Endothelial cell of umbilical vein (primary cell): ENCODE measurements around the gene KAT14. TPM values are rescaled to one million over a fixed set of nuclear protein-coding genes. Genes with fewer than 3 reads are reported as not detected.

Experiments used
- BruUV-seq: library from RNA; stranded (reverse); fragments of 400-500 nt; replicated peaks from 2 replicates; lab custom pipeline; 2021; lab: Mats Ljungman, UMichigan
- CTCF ChIA-PET: fragments of 300-600, 350-600 bp; sonication (Branson Sonifier 250); formaldehyde crosslinking; loops from one replicate; lab custom pipeline; 2021; ENCODE audit warnings: antibody characterized with exemption, inconsistent platforms; lab: Charles Lee
- POLR2A ChIA-PET: fragments of 300-600, 350-600 bp; sonication (Branson Sonifier 250); formaldehyde crosslinking; loops from one replicate; lab custom pipeline; 2021; ENCODE audit warnings: antibody characterized with exemption, inconsistent platforms; lab: Charles Lee
- DNase-seq: peaks from one replicate; pipeline ENCODE4 v3.0.0-alpha.2; 2011; ENCODE audit warnings: low read depth, low spot score
- FAIRE-seq: peaks from 2 replicates; lab custom pipeline; 2011; peaks lifted over from hg19 to GRCh38; lab: Jason Lieb, UNC
- H2AFZ ChIP-seq: 2 replicates; pipeline ENCODE4 v1.6.0; 2012; ENCODE audit warnings: low read depth, low read length, control low read depth, inconsistent platforms
- H3K27ac ChIP-seq: 2 replicates; pipeline ENCODE4 v1.5.1; 2011; ENCODE audit warnings: low read depth, mild to moderate bottlenecking, control low read depth, low read length, moderate library complexity; ENCODE audit not compliant: insufficient read depth
- H3K27me3 ChIP-seq, 2 experiments: 2 replicates each; pipeline versions ENCODE4 v1.6.0 to v1.6.1; 2011; ENCODE audit warnings: low read length in 2 of 2, mixed read lengths in 1 of 2; ENCODE audit not compliant: control insufficient read depth in 2 of 2, insufficient read depth in 2 of 2
- H3K36me3 ChIP-seq, 2 experiments: 2 replicates in 1 of 2; 3 replicates in 1 of 2; pipeline ENCODE4 v1.5.1; 2011; ENCODE audit warnings: low read length in 2 of 2, mild to moderate bottlenecking in 1 of 2, moderate library complexity in 1 of 2; ENCODE audit not compliant: control insufficient read depth in 2 of 2, insufficient read depth in 2 of 2; ENCODE audit errors: extremely low read depth in 1 of 2
- H3K4me1 ChIP-seq: 3 replicates; pipeline ENCODE4 v1.5.1; 2011; ENCODE audit warnings: mild to moderate bottlenecking, low read length; ENCODE audit not compliant: control insufficient read depth, insufficient read depth; ENCODE audit errors: extremely low read depth
- H3K4me2 ChIP-seq: 2 replicates; pipeline ENCODE4 v1.6.1; 2011; ENCODE audit warnings: low read length, control low read depth, mixed read lengths; ENCODE audit not compliant: insufficient read depth
- H3K4me3 ChIP-seq, 3 experiments: fragments of 200-600 bp in 1 of 3; sonication (generic), shearing (Covaris generic) in 1 of 3; replicated peaks in 1 of 3; 2 replicates each; pipeline ENCODE4 v1.5.1; 2011 to 2016; ENCODE audit warnings: control low read depth in 3 of 3, low read length in 3 of 3, mild to moderate bottlenecking in 2 of 3, inconsistent platforms in 1 of 3, low read depth in 1 of 3, moderate library complexity in 1 of 3; ENCODE audit not compliant: insufficient read depth in 1 of 3
- H3K79me2 ChIP-seq: 2 replicates; pipeline ENCODE4 v1.6.0; 2012; ENCODE audit warnings: low read length, inconsistent platforms; ENCODE audit not compliant: control insufficient read depth, insufficient read depth
- H3K9ac ChIP-seq: replicated peaks from 2 replicates; pipeline ENCODE3; 2011; ENCODE audit warnings: low read length, control low read depth; ENCODE audit not compliant: insufficient read depth; ENCODE audit errors: extremely low read depth
- H3K9me1 ChIP-seq: replicated peaks from 3 replicates; pipeline ENCODE4 v1.6.0; 2011; ENCODE audit warnings: mild to moderate bottlenecking, low read length; ENCODE audit not compliant: control insufficient read depth, insufficient read depth; ENCODE audit errors: extremely low read depth
- H3K9me3 ChIP-seq: replicated peaks from 2 replicates; pipeline ENCODE4 v1.5.1; 2012; ENCODE audit warnings: low read length, inconsistent platforms; ENCODE audit not compliant: control insufficient read depth, insufficient read depth
- H4K20me1 ChIP-seq: replicated peaks from 2 replicates; pipeline ENCODE3; 2011; ENCODE audit warnings: mild to moderate bottlenecking, low read length; ENCODE audit not compliant: control insufficient read depth, insufficient read depth; ENCODE audit errors: extremely low read depth
- EZH2 ChIP-seq: IDR thresholded peaks from 2 replicates; pipeline ENCODE4 v1.6.1; 2012; ENCODE audit warnings: borderline replicate concordance, low read depth, mild to moderate bottlenecking, moderate library complexity, low read length, inconsistent platforms; ENCODE audit not compliant: severe bottlenecking
- FOS ChIP-seq: IDR thresholded peaks from 2 replicates; pipeline ENCODE4 v1.6.1; 2011; ENCODE audit warnings: mild to moderate bottlenecking, low read length, moderate library complexity, borderline replicate concordance; ENCODE audit not compliant: insufficient read depth
- GATA2 ChIP-seq: IDR thresholded peaks from 2 replicates; pipeline ENCODE4 v1.7.0; 2011; ENCODE audit warnings: low read depth, mild to moderate bottlenecking, moderate library complexity, mixed read lengths, low read length; ENCODE audit not compliant: insufficient read length, insufficient read depth
- JUN ChIP-seq: IDR thresholded peaks from 2 replicates; pipeline ENCODE4 v1.6.1; 2011; ENCODE audit warnings: borderline replicate concordance, low read depth; ENCODE audit not compliant: insufficient read length, insufficient read depth
- MYC ChIP-seq: IDR thresholded peaks from one replicate; pipeline ENCODE4 v1.6.1; 2011; ENCODE audit warnings: mild to moderate bottlenecking, low read depth, low read length
- POLR2A ChIP-seq: IDR thresholded peaks from 2 replicates; pipeline ENCODE4 v1.6.1; 2012; ENCODE audit warnings: low read depth, mild to moderate bottlenecking, control low read depth, low read length
- POLR2AphosphoS5 ChIP-seq: IDR thresholded peaks from 2 replicates; pipeline ENCODE4 v1.6.1; 2012; ENCODE audit warnings: low read depth, mild to moderate bottlenecking, control low read depth, low read length, moderate library complexity; ENCODE audit not compliant: insufficient read depth
- dilution Hi-C: fragments of 300-500 bp; cut with MboI; formaldehyde crosslinking; loops from one replicate; pipeline ENCODE4 v1.15.0; 2019; ENCODE audit warnings: low sequenced_read_pairs; ENCODE audit not compliant: extremely low pct_ligation_motif_present
- intact Hi-C: fragments of 100-400 bp; cut with micrococcal nuclease; formaldehyde crosslinking; loops from one replicate; pipeline ENCODE4 v1.10.0; 2022
- polyA plus RNA-seq, 4 experiments: library from polyadenylated mRNA; depleted of rRNA in 3 of 4; stranded (reverse) in 3 of 4; unstranded in 1 of 4; fragments of >200 nt; gene quantifications; 2 replicates each; pipeline versions ENCODE4 v1.2.1 to v1.2.3, GENCODE V29; 2011 to 2012; ENCODE audit warnings: missing spikeins in 1 of 4
- total RNA-seq: library from RNA; stranded (reverse); gene quantifications from 2 replicates; pipeline ENCODE4 v1.2.3, GENCODE V29; 2021
- TF ChIP-seq, protein P1 (sequence below), 2 donors: IDR thresholded peaks; 1 replicate in 1 of 2; 2 replicates in 1 of 2; pipeline ENCODE4 v1.5.1; 2011; ENCODE audit warnings: low read length in 2 of 2, mild to moderate bottlenecking in 2 of 2, moderate library complexity in 2 of 2, control low read depth in 1 of 2, inconsistent platforms in 1 of 2, low read depth in 1 of 2; ENCODE audit not compliant: insufficient read depth in 1 of 2; ENCODE audit errors: extremely low read depth in 1 of 2
- TF ChIP-seq, protein P2 (sequence below): IDR thresholded peaks from 2 replicates; pipeline ENCODE4 v1.6.1; 2011; ENCODE audit not compliant: insufficient read depth, insufficient read length

The KAT14 gene
- total and polyA plus RNA-seq, 2 donors (not counting 3 experiments of a cell fraction or from before 2014, with no cell fraction given) = 6.7 to 11.7 TPM

GRCh38 chr20:18090477-18090876, 47.2 kb upstream of the KAT14 start:
- dilution Hi-C loops (no loop called here), intact Hi-C loops (no loop called here)
- TF ChIP-seq FOS (no peak), POLR2AphosphoS5 (no peak), GATA2 (no peak), POLR2A (no peak), EZH2 (no peak), JUN (no peak), MYC (no peak)
- TF ChIP-seq, protein P1, sequence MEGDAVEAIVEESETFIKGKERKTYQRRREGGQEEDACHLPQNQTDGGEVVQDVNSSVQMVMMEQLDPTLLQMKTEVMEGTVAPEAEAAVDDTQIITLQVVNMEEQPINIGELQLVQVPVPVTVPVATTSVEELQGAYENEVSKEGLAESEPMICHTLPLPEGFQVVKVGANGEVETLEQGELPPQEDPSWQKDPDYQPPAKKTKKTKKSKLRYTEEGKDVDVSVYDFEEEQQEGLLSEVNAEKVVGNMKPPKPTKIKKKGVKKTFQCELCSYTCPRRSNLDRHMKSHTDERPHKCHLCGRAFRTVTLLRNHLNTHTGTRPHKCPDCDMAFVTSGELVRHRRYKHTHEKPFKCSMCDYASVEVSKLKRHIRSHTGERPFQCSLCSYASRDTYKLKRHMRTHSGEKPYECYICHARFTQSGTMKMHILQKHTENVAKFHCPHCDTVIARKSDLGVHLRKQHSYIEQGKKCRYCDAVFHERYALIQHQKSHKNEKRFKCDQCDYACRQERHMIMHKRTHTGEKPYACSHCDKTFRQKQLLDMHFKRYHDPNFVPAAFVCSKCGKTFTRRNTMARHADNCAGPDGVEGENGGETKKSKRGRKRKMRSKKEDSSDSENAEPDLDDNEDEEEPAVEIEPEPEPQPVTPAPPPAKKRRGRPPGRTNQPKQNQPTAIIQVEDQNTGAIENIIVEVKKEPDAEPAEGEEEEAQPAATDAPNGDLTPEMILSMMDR (IDR thresholded peaks at IDR 0.05; ENCODE audit: extremely low read depth in 1 of 2, insufficient read depth in 1 of 2, low read depth in 1 of 2, low read length in 2 of 2) = no peak
- TF ChIP-seq, protein P2, sequence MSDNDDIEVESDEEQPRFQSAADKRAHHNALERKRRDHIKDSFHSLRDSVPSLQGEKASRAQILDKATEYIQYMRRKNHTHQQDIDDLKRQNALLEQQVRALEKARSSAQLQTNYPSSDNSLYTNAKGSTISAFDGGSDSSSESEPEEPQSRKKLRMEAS = no peak
- Histone ChIP-seq H3K9me3 (no peaks in the 10 kb centered on the region), H4K20me1 (no peaks in the 10 kb centered on the region), H3K9ac (no peak overlapping the region), H3K27ac (no peak overlapping the region), H3K27me3 (no peaks in the 10 kb centered on the region), H3K4me3 (no peak overlapping the region), H3K4me2 (no peak overlapping the region), H3K36me3 (no peaks in the 10 kb centered on the region), H3K4me1 (no peaks in the 10 kb centered on the region), H2AFZ (no peak overlapping the region), H3K9me1 (no peaks in the 10 kb centered on the region), H3K79me2 (no peaks in the 10 kb centered on the region)
- ChIA-PET CTCF (no interaction called here), POLR2A (no interaction called here)
- DNase-seq (no peak), FAIRE-seq (no peak)
- BruUV-seq = no TSS peak
